Dermis microvascular lymphatic vessel endothelial cell (primary cell): ENCODE results near the gene ANGEL1. TPM values are rescaled to one million over a fixed set of nuclear protein-coding genes. Genes with fewer than 3 reads are reported as not detected.

ENCODE experiments used
- DNase-seq, 2 donors: peaks; one replicate each; pipeline versions ENCODE4 v3.0.0 to v3.0.0-alpha.2; 2010; ENCODE audit warnings: low read depth in 2 of 2
- total RNA-seq: library from RNA; depleted of rRNA; stranded (reverse); fragments of >200 nt; gene quantifications from 2 replicates; pipeline ENCODE4 v1.2.1, GENCODE V29; 2014

The ANGEL1 gene, protein sequence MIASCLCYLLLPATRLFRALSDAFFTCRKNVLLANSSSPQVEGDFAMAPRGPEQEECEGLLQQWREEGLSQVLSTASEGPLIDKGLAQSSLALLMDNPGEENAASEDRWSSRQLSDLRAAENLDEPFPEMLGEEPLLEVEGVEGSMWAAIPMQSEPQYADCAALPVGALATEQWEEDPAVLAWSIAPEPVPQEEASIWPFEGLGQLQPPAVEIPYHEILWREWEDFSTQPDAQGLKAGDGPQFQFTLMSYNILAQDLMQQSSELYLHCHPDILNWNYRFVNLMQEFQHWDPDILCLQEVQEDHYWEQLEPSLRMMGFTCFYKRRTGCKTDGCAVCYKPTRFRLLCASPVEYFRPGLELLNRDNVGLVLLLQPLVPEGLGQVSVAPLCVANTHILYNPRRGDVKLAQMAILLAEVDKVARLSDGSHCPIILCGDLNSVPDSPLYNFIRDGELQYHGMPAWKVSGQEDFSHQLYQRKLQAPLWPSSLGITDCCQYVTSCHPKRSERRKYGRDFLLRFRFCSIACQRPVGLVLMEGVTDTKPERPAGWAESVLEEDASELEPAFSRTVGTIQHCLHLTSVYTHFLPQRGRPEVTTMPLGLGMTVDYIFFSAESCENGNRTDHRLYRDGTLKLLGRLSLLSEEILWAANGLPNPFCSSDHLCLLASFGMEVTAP
- 4.0 and 5.2 TPM in 2 replicates for total RNA-seq

DNA sequence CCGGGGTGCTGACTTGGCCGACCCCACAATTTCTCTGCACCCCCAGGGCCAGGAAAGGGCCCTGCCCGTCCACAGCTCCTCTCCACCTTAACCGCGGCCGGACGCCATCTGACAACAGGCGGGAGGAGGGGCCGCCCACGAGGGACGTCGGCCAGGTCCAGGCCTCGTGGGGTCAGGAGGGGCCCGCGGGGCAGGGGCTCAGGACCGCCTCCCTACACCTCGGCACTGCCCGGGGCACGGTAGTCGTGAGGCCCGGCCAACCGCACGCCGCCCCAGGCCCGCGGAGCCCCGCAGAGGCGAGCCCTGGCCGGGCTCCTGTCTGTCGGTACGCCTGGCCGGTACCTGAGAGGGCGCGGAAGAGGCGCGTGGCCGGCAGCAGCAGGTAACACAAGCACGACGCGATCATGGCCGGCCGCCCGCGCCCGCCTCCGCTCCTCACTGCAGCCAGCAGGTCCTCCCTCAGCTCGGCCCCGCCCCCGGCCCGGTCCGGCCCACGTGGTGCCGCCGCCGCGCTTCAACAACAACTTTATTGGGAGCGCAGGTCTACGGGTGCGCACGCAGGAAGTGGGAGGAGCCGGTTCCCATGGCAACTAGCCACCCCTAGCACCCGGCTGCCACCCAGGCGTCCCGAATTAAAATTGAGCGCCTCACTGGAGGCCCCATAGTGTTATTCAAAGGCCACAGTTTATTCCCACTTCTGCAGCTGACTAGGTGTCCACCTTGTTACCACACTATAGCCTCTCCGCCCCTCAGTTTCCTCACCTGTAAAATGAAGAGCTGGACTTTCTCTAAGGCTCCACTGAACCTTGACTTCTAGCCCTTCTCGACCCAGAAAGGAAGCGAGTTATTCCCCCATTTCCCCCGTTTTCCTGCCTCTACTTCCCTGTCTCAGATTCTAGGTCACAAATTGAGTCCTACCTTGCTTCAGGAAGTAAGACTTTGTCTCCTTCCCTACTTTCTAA, at the start of gene ANGEL1:
Gene ANGEL1, minus strand, starts transcription at position 461 of the 962 bp plus-strand sequence. Its CDS starts 55 bp downstream, at position 406.
- peak; percentile 74 to 93 for DNase-seq

DNA sequence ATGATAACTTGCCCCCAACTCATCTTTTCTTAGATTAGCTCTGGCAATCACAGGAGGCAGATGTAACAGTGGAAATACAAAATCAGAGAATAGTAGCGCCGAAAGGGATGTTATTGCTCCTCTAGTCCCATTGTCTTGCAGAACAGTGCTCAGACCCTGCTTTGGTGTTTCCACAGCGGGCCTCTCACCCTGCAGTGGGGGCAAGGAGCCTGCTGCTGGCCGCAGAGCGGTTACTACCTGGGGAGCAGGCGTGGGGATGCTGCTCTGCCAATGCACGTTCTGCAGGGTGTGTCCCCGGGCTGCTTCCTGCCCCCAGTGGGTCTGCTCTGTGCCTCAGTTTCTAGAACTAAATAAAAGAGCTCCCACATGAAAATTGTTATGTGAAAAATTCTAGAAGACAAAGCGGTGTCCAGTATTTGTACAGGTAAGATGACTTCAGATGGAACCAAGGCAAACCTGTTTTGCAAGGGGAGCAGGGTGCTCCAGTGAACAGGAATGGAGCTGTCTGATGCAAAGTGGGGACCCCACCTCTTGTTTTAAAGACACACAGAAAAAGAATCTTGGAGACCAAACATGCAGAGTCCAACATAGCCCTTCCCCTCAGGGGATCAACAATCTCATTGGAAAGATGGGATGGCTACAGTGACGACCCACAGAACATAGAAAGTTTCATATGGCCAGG, 49.0 kb upstream of the ANGEL1 start:
- DNase-seq: no peak

DNA sequence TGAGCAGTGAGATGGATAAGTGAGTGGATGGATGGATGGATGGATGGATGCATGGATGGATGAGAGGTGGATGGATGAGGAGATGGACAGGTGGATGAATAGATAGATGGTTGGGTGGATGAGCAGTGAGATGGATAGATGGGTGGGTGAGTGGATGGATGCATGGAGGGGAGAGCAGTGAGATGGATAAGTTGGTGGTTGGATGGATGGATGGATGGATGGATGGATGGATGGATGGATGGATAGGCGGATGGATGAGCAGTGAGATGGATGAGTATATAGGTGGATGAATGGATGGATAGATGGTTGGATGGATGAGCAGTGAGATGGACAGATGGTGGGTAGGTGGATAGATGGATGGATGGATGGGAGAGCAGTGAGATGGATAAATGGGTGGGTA, 44.1 kb upstream of the ANGEL1 start:
- no peak for DNase-seq

DNA sequence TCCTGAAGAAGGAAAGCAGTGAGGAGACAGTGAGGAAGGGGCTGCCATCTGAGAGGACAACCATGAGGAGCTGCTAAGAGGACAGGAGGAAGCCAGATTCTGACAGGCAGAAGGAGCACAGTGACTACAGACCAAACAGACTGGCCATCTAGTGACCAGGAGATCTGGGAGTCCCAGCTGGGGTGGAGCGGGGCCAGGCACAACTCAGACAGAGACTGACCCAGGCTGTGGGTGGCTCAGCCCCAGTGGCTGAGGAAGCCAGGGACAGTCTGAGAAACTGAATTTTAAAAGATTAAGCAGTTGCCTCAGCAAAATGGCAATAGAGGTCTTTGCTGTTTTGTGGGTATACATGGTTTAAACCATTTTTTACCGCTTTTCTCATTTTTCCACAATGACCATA, 42.4 kb upstream of the ANGEL1 start:
- DNase-seq: no peak

DNA sequence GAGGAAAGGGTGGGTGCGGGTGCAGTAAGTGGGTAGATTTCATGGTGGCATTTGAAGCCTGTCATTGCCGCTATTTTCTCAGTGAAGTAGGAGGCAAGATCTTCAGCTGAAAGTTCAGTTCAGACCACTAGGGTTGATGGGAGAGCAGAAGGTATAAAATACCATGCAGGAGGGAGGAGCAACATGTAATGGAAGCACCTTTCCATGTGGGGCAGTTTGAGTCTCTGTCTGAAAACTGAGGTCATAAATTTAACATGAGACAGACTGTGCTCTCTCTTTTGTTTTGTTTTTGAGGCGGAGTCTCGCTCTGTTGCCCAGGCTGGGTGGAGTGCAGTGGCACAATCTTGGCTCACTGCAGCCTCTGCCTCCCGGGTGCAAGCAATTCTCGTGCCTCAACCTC, 36.2 kb upstream of the ANGEL1 start:
- no peak for DNase-seq

DNA sequence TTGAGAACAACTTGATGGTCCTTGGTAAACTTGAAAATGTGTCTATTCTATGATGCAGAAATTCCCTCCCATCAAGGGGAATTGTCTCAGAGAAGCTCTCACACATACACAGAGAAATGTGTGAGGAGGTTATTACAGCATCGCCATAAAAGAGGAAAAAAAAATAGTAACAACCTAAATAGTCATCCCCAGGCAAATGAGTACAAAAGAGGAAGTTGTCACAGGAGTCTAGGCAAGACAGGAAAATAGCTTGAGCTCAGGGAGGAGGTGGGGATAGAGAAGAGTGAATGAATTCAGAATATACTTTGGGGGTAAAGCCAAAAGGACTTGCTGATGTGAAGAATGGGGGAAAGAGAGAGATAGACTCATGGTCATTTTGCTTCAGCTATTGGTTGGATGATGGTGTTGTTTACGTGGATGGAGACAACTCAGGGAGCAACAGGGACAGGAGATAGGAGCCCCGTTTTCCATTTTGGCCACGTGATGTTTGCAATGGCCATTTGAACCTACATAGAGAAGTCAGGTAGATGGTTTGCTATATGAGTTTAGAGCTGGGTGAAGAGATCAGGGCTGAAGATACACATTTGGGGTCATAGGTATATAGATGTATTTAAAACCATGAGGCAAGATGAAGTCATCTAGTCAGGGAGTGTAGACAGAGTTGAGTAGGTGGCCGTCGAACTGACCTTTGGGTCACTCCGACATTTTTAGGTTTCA, 33.8 kb upstream of the ANGEL1 start:
- DNase-seq: no peak

DNA sequence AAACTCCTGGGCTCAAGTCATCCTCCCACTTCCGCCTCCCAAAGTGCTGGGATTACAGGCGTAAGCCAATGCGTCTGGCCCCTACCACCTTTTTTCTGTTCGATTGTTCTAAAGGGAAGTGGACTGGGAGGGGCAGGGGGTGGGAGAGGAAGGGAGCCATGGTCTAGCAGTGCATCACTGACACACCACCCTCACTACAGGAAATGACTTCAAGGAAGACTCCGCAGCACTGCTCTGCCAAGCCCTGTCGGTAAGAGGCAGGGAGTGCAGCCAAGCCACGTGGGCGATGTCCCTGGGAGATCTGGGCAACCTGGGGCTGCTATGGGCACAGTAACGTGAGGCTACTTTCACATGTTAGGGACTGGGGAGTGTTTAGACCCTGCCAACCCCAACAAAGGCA, 31.5 kb upstream of the ANGEL1 start:
- DNase-seq: peak; percentile 78 to 81

DNA sequence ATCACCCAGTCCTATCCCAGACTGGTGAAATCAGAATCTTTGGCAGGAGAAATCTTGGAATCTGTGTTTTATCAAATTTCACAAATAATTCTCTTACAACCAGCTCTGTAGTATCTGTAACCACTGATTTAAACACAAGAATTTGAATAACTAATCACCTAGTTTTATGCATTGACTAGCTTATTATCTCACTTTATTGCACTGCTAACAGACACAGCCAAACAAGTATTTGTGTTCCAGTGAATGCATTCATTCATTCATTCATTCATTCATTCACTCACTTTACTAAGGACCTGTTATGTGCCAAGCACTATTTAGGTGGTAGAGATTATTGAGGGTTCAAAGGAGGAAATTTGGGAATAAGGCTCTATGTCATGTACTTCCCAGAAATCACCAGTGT, 29.7 kb upstream of the ANGEL1 start:
- DNase-seq: no peak

DNA sequence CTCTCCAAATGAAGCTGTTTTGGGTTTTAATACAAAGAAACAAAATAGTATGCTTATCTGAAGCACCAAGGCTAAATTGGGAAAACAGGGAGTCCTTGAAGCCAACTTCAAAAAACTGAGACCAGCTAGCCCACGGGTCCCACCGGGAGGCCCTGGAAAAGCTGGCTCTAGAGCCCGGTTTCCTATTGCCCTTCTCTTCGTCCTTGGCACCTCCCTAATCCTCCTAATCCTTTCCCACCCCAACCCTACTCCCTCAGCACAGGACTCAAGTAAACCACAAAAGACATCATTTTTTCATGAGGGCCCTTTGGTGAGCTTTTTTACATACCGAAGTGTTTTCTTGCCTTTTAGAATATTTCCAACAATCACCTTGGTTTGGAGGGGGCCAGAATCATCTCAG, 24.8 kb upstream of the ANGEL1 start:
- DNase-seq: no peak

DNA sequence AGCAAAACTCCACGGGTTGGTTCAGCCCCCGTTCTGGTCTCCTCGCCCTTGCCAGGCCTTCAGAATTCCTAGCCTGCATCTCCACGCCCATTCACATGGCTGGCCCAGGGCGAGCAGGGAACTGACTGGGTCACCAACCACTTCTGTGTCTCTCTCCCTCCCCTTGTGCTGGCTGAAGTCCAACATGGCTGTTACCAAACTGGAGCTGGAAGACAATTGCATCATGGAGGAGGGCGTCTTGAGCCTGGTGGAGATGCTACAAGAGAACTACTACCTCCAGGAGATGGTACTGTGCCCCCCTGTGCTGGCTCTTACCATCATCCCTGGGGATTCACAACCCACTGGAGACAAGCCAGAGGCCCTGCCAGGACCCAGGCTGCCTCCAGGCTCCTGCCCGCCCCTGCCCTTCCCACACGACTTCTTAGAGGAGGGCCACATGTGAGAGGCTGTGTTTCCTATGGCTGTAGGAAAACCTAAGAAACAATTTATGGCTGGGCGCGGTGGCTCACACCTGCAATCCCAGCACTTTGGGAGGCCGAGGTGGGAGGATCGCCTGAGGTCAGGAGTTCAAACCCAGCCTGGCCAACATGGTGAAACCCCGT, 23.4 kb upstream of the ANGEL1 start:
- DNase-seq: no peak

DNA sequence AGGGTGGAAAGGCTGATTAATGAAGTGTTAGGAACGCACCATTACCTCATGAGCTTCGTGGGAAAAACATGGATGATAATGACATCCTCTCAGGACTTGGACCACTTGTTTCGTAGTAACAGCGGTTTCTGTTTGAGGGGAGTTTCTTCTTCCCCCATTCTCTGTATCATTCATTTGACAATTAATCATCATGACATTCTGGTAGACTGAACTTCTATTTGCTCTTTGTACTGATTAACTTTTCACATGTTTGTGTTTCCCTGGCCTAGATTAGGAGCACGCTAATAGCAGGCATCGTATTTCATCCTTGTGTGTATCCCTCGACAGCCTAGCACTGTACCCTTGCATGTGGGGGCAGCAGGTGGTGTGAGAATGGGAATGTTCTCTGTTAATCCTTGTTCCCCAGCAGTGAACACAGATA, 21.6 kb upstream of the ANGEL1 start:
- no peak for DNase-seq

DNA sequence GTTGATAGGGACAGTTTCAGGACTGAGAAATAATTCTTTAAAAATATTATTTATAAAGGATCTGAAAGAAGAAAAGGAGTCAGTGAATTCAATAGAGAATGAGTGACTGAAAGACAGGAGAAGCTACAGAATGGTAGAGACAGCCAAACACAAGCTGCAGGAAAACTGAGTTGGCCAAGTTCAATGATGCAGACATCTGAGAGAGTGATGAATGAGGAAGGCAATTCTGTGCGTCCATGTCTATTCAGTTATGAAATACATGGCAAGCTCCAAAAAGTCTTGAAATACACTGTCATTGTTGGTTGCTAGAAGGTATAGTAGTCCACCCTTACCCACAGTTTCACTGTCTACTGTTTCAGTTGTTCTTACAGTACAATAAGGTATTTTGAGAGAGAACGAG, 20.3 kb upstream of the ANGEL1 start:
- DNase-seq: no peak

DNA sequence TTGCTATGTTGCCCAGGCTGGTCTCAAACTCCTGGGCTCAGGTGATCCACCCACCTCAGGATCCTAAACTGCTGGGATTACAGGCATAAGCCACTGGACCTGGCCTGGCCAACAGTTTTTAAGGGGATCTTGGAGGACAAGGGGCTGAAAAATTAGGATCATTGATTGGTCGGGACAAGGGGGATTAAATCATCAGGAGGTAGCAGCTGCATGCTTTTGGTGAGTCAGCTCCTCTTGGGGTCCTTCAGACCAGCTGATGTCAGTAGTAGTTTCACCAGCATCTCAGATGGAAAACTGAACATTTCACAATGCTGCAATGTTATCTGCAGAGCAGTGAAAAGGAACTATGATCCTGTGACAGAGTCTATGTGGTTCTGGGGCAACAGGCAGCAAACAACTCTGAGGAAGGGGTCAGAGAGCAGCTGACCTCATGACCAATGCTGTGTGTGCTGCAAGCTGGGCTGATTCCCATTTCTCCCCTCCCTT, 19.9 kb upstream of the ANGEL1 start:
- DNase-seq: no peak

DNA sequence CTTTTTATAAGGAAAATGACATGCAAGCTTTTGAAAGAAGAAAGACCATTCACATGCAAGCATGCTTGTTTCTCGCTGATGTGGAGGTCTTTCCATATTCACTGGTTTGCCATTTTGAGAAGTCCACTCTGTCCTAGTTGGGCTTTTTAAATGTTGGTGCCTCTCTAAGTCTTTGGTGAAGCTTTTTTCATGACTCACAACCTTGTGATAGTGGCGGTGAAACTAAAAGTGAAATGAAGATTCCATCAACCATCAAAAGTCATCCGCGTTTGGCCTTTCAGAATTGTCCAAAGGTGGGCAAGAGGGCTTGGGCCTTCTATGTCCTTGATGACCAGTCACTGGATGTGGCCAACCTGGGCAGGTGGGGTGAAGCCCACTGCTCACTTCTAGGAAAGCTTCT, 17.9 kb upstream of the ANGEL1 start:
- no peak for DNase-seq

DNA sequence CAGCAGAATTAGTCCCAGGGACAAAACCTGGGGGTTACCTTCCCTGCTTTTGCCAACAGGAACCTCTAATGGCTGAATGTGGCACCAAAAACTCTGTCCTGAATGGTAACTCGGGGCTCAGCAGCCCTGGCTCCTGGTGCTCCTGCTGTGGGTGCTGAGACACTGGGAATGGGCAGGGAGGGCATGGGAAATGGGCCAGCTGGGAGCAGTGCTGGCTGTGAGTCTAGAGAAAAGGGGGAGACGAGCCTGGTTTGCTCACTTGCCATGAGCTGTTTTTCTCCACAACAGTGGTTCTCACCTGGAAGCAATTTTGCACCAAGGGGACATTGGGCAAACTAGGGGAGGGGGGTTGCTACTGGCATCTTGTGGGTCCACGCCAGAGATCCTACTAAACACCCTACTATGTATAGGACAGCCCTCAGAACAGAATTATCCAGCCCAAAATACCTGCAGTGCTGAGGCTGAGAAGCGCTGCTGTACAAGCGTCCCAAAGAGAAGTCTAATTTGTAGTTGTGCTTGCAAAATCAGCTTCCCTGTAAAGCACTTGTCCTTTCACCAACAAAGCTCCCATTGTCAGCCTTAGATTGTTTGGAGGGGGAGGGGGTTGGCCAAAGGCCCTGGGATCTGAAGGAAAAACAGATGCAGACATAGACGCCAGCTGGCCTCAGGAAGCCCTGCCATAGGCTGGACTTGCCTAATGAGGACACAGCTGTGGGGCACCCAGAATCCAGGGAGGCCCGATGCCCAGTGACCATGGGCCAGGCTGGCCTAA, 17.2 kb upstream of the ANGEL1 start:
- DNase-seq: no peak

DNA sequence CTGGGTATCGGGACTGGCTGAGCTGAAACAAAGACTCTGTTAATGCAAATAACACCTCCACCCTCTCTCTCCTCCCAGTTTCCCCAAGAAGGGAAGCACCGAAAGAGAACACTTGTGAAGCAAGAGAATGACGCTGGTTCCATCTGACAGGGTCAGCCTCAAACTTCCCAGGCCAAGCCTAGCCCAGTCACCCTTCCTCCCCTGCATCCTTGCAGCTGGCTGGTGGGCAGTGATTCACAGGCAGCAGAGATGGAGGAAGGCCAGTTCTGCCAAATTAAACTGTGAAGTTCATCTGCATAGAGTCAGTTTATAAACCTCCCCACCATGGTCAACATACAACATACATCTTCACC, 16.3 kb upstream of the ANGEL1 start:
- no peak for DNase-seq

DNA sequence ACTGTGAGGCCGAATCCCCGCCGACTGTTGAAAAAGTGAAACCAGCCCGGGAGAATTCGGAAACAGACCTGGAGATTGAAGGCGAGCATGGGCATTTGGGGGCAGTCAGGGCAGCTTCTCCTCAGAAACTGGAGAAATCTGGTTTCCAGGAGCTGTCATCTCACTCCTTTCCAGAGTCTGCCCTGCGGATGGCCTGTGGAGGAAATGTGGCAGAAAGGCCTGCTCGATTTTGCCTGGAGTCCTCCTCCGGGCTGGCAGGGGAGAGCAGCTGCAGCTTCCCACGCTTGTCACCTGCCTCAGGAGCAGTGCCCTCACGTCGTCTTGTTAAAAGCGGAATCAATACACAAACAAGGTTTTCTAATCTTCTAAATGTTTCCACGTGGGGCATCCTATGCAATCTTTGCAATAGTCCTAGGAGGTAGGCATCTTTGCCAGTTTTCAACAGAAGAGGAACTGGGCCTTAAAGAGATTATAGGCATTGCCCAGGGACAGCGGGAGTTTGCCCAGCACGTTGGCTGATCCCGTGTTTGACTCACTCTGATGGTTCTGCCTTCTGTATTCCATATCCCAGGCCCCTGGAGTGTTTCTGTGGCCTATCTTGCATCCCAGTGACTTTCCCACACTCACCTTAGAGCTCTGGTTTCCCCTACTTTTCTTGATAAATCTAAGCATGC, 15.8 kb upstream of the ANGEL1 start:
- DNase-seq: no peak

DNA sequence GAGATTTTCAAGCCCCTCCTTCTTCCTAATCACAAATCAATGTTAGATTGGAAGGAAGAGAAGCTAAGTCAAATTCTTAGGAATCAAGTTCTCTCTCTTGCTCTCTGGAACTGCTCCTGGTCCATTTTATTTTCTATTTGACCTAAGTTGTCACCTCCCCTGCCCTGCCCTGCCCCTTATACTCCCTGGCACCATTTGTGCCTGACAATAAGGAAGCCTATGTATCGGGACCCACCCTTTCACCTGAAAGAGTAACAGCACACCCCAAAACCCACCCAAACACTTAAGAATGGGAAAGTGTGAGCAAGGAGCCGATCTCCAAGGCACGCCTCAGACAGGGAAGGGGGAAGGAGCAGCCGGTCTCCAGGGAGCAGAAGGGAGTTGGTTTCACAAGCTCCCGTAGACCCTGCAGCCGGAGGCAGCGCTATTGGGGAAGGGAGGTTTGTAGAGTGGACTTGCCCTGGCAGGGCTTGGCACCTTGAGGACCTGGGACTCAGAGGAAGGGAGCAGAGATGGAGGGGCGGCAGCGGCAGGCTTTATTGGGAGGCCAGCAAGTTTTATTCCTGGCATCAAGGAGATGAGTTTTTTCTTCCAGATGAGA, 15.1 kb upstream of the ANGEL1 start:
- DNase-seq: no peak
